Measurements from ENCODE around the gene TSR1.

DNA sequence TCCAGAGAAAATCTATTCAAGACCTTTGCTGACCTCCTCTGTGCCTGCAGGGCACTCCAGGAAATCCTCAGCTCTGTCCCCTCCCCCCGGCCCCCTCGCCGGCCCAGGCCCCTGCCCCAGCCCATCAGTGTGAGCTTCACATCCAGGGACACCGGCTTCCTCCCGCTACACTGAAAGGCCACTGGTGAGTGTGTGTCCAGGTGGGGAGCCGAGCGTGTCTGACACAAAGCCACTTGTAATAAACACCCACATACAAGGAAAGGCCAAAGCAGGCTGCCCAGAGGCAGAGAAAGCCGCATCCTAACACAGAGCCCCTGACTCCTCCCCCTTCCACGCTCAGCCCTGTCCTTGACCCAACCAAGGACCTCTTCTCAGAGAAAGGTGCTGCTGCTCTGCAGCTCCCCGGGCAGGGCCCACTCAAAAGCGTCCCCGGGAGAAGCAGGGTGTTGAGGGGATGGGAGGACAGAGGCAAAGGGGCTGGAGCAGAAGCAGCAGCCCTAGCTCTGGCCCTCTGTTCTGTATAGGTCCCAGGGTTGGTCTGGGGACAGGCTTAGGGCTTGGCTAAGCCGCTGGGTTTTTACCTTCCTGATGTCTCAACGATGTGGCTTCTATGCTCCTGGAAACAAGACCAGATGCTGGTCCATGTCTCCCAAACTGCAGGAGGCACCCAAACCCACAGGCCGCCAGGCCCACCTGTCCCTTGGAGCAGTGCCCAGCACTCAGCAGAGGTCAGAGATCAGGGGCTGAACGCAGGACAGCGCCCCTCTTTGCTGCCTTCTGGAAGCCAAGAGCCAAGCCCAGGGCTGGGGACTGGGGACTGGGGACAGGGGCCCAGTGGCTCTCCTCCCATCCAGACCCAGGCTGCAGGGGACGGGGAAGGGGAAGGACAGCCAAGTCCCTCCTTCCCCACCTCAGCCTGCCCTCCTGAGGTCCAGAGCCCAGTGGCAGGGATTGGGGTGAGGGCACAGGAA is 49.3 kb upstream of the TSR1 start:
- TF ChIP-seq CTCF (conservative IDR thresholded peaks at IDR 0.05; ENCODE audit: low read depth, low read length) (no peak), EZH2phosphoT487 (IDR thresholded peaks at IDR 0.05; ENCODE audit: borderline replicate concordance, low read length) (no peak), EZH2 (IDR thresholded peaks at IDR 0.05; ENCODE audit: low read length, unreplicated experiment) (no peak)

Data from PC-3 (cell line).